ENCODE measurements around the gene BIN1.

Gene BIN1

DNA sequence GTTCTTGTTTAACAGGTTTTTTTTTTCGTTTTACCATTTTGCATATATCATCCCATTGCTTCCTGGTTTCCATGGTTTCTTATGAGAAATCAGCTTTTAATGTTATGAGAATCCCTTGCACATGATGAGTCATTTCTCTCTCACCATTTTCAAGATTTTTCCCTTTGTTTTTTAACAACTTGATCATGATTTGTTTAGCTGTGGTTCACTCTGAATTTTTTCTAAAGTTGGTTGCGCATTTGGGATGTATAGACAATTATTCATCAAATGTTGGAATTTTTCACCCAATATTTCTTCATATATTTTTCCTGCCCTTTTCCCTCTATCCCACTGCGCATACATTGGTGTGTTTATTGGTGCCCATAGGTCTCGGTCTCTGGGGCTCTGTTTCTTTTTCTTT lies 42.4 kb upstream of the BIN1 start:
- DNase-seq (ENCODE audit: low spot score): peak; percentile 82
- peak overlapping the region; percentile 84 for H3K27ac ChIP-seq
- CTCF ChIA-PET: interaction anchor here (0.6 kb wide), 1 partner anchor 15 kb away, joined by 3 read pairs; no protein-coding TSS in a partner anchor
- POLR2A ChIA-PET (ENCODE audit: low non-redundant PET): no interaction called here
- TF ChIP-seq, protein P1, sequence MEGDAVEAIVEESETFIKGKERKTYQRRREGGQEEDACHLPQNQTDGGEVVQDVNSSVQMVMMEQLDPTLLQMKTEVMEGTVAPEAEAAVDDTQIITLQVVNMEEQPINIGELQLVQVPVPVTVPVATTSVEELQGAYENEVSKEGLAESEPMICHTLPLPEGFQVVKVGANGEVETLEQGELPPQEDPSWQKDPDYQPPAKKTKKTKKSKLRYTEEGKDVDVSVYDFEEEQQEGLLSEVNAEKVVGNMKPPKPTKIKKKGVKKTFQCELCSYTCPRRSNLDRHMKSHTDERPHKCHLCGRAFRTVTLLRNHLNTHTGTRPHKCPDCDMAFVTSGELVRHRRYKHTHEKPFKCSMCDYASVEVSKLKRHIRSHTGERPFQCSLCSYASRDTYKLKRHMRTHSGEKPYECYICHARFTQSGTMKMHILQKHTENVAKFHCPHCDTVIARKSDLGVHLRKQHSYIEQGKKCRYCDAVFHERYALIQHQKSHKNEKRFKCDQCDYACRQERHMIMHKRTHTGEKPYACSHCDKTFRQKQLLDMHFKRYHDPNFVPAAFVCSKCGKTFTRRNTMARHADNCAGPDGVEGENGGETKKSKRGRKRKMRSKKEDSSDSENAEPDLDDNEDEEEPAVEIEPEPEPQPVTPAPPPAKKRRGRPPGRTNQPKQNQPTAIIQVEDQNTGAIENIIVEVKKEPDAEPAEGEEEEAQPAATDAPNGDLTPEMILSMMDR (conservative IDR thresholded peaks at IDR 0.05; ENCODE audit: low read depth): no peak

DNA sequence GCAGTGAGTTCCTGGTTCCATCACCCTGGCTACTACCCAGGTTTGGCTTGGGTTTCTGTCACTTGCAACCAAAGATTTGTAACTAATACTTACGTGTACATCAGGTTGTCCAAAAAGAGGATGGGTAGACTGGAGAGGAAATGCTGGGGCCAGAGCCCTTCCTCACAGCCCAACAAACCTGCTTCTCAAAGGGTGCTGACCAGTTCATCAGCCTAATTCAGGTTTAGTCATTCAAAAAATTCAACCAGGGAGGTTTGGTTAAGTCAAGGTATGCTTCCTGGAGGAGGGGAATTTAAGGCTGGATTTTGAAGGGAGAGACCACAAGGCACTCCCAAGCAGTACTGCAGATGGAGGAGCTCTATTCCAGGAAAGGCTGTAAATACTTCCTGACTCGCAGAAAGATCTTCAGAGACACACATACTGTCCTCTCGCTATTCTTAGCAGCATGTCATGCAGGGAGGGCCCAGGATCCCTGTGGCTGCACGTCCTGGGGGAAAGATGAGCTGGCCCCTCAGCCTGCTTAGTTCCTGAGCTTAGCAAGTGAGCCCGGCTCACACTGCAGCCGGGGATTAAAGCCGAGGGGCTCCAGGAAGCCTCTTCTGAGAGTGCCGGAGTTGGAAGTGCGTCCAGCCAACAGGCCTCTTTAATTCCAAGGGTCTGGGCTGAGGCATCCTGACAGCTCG lies 40.0 kb upstream of the BIN1 start:
- DNase-seq (ENCODE audit: low spot score): no peak
- H3K27ac ChIP-seq: no peak overlapping the region
- ChIA-PET POLR2A (ENCODE audit: low non-redundant PET) (no interaction called here), CTCF (interaction anchor here (0.6 kb wide), 1 partner anchor 160 kb away, joined by 4 read pairs; no protein-coding TSS in a partner anchor)
- TF ChIP-seq, protein P1 (conservative IDR thresholded peaks at IDR 0.05; ENCODE audit: low read depth): no peak

DNA sequence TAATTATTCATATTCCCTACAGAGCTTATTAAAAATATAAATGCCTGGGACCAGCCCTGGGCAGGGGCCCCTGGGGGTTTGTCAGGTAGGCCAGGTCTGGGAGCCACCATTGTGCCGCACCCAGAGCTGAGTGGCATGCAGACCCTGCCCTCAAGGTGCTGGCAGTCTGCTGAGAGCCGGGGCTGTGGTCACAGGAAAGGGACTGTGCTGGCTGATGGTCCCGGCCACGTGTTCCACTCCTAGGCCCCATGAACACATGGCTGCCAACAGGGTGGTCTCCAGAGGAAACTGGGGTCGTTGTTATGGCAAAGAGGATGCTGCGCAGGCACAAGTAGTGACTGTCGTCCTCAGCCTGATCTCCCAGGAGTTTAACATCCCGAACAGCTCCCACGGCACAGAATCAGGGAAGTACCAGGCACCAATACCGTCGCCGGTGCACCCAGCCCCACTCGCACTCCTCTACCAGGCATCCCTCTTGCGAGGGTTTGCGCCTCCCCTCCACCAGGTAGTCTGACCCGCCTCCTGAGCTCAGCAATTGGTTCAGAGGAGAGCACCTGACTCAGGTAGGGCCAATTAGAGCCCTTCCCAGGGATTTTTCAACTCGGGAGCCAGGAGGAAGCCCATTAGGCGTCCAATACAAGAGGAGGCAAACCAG lies 39.2 kb upstream of the BIN1 start:
- DNase-seq (ENCODE audit: low spot score): no peak
- TF ChIP-seq, protein P1 (conservative IDR thresholded peaks at IDR 0.05; ENCODE audit: low read depth): no peak
- POLR2A ChIA-PET (ENCODE audit: low non-redundant PET): no interaction called here
- peak overlapping the region; percentile 10; the same call in 1 of the 2 replicates for H3K27ac ChIP-seq
- CTCF ChIA-PET: interaction anchor here (0.5 to 0.6 kb wide), 2 partner anchors 159 to 167 kb away, joined by 3 to 4 read pairs; no protein-coding TSS in a partner anchor

DNA sequence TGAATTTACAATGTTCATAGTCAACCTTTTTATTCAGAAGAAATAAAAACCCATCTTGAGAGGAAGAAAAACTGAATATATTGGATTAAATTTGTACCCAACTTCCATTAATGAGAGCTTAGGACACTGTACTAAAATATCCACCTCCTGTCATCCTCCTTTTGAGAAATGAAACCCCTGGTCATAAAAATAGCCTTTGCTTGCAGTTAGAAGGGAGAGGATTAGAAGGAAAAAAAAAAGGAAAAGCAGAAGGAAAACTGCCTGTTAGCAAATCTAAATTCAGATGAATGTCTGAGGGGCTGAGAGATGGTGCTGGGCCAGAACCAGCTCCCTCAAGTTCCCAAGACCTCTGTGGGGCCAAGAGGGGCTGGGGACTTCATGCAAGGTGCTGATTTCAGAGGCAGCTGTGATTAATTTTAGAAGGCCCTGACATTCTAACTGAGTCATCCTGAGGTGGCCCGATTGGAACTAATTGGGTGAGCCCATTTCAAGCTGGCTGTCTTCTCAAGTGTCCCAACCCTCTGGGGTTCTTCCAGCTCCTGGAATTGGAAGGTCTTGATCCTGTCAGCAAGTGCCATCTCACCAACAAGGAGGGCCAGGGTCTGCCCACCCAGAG lies 38.4 kb upstream of the BIN1 start:
- TF ChIP-seq, protein P1 (conservative IDR thresholded peaks at IDR 0.05; ENCODE audit: low read depth): no peak
- no peak for DNase-seq (ENCODE audit: low spot score)
- CTCF ChIA-PET: no interaction called here
- peak overlapping the region; percentile 10; the same call in 1 of the 2 replicates for H3K27ac ChIP-seq
- POLR2A ChIA-PET (ENCODE audit: low non-redundant PET): no interaction called here

DNA sequence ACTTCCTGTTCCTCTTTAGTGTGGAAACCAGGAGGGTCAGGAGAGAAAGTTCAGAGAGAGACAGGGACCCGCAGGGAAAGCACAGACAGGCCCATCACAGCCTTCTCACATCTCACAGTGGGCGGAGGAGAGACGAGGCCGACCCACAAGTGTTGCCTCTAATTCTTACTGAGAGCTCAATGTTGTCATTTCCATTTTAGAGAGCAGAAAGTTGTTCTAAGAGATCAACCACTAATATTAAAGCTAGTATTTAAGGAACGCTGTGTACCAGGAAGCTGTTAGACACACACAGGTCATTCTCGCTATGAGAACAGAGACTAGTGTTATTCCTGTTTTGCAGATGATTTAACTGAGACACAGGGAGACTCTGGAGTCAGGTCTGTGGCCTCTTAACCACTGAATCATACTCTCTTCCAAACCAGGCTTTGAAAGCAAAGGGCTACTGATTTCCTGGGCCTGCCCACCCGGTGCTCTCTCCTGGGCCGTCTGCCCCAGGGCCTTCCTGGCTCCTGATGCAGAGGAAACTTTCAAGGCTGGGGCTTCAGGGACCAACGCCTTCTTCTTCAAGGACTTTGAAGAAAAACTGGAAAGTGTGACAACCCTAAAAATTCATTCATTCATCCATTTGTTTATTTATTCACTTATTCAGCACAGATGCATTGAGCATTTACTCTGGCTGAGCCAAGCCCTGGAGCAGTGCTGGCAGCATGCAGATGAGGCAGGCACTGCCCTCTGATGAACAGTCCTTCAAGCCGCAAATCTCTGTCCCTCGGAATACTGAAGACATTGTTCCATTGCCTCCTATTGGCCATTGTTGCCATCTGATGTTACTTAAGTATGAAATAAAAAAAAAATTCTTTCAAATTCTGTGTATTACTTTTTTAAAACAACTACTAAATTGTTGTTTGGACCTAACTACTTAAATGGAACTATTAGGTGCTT lies 37.2 kb upstream of the BIN1 start:
- ChIA-PET CTCF (no interaction called here), POLR2A (ENCODE audit: low non-redundant PET) (no interaction called here)
- no peak overlapping the region for H3K27ac ChIP-seq
- no peak for DNase-seq (ENCODE audit: low spot score)
- TF ChIP-seq, protein P1 (conservative IDR thresholded peaks at IDR 0.05; ENCODE audit: low read depth): no peak
